ENCODE results near the gene AP1B1.
"Not testable (repeated sequence)": the region's sequence is repeated elsewhere in the genome, so short reads cannot be mapped to it uniquely, and the experiment has no call there.

The AP1B1 gene

GRCh38 chr22:29387921-29388758 lies at the start of gene AP1B1:
TSS of gene AP1B1 (minus strand) at chr22:29388570. CDS start at chr22:29367243, 21,327 bp downstream.
- DNase-seq, result peak; percentile 91 to 95

GRCh38 chr22:29435236-29436136 lies 47.1 kb upstream of the AP1B1 start:
- DNase-seq, result no peak

- no peak for DNase-seq
These were observed 45.9 kb upstream of the AP1B1 start for GRCh38 chr22:29434288-29434687.

GRCh38 chr22:29433856-29434255 lies 45.5 kb upstream of the AP1B1 start:
- no peak for DNase-seq

- no peak for DNase-seq
These were observed 43.6 kb upstream of the AP1B1 start for GRCh38 chr22:29431986-29432385.

- no peak for DNase-seq
These were observed 38.9 kb upstream of the AP1B1 start for GRCh38 chr22:29427176-29427760.

- DNase-seq, result no peak
These were observed 38.1 kb upstream of the AP1B1 start for GRCh38 chr22:29426476-29426875.

- DNase-seq, result not testable (repeated sequence)
These were observed 30.3 kb upstream of the AP1B1 start for GRCh38 chr22:29418704-29419103.

- DNase-seq, result peak; percentile 34 to 75
These were observed 26.7 kb upstream of the AP1B1 start for GRCh38 chr22:29414951-29415591.

GRCh38 chr22:29412772-29413171 lies 24.4 kb upstream of the AP1B1 start:
- not testable (repeated sequence) for DNase-seq

- DNase-seq, result not testable (repeated sequence)
These were observed 23.3 kb upstream of the AP1B1 start for GRCh38 chr22:29411569-29412211.

GRCh38 chr22:29408940-29409339 lies 20.6 kb upstream of the AP1B1 start:
- DNase-seq, result no peak

- DNase-seq, result not testable (repeated sequence)
These were observed 13.2 kb upstream of the AP1B1 start for GRCh38 chr22:29401538-29401937.

GRCh38 chr22:29400576-29400975 lies 12.2 kb upstream of the AP1B1 start:
- no peak for DNase-seq

- no peak for DNase-seq
These were observed 9.4 kb upstream of the AP1B1 start for GRCh38 chr22:29397791-29398190.

GRCh38 chr22:29396126-29396525 lies 7.8 kb upstream of the AP1B1 start:
- DNase-seq, result no peak

GRCh38 chr22:29394931-29395581 lies 6.7 kb upstream of the AP1B1 start:
- DNase-seq, result peak; percentile 58 to 61

- no peak for DNase-seq
These were observed 4.7 kb upstream of the AP1B1 start for GRCh38 chr22:29393019-29393608.

GRCh38 chr22:29391546-29391945 lies 3.2 kb upstream of the AP1B1 start:
- no peak for DNase-seq

- no peak for DNase-seq
These were observed 1.9 kb upstream of the AP1B1 start for GRCh38 chr22:29390270-29390669.

GRCh38 chr22:29388759-29389090 lies 355 bp upstream of the AP1B1 start:
- DNase-seq, result no peak
